ENCODE measurements around the gene GLIS1. TPM values are rescaled to one million over a fixed set of nuclear protein-coding genes. Genes with fewer than 3 reads are reported as not detected.

Gene GLIS1
- total RNA-seq, 1 donor from 2014 or later: not detected

DNA sequence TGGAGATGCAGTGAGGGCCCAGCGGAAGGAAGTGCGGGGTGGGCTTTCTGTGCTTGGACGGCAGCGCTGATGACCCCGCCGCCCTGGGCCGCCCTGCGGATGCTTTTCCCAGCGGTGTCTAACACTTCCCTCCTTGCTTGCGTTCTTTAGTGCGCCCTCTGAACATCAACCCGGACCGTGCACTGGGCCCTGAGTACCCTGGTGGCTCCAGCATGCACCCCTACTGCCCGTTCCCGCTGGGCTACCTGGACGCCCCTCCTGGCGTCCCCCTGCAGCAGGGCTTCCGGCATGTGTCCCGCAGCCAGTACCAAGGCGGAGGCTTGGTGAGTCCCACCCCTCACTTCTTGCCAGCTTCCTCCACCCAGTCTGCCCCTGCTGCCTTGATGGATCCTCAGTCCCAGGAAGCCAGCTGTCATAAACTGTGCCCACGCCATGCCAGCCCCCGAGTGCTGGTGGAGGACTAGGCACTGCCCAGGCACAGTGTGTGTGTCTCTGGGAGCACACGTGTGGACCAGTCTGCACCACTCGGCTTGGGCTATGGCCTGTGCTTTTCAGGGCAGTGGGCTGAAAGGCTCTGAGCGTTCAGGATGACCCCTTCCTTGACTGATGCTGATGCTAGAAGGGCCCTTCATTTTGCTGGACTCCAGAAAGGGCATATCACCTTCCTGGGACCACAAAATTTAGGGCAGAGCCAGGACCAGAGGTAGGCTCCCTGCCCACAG is 277.5 kb downstream of the GLIS1 start:
- H3K36me3 Mint-ChIP-seq (ENCODE audit: low read depth, unreplicated experiment): no peaks in the 10 kb centered on the region
- H3K4me3 Mint-ChIP-seq (ENCODE audit: unreplicated experiment): no peak overlapping the region
- no peak overlapping the region for H3K27ac Mint-ChIP-seq (ENCODE audit: unreplicated experiment)
- TF ChIP-seq, protein P1, sequence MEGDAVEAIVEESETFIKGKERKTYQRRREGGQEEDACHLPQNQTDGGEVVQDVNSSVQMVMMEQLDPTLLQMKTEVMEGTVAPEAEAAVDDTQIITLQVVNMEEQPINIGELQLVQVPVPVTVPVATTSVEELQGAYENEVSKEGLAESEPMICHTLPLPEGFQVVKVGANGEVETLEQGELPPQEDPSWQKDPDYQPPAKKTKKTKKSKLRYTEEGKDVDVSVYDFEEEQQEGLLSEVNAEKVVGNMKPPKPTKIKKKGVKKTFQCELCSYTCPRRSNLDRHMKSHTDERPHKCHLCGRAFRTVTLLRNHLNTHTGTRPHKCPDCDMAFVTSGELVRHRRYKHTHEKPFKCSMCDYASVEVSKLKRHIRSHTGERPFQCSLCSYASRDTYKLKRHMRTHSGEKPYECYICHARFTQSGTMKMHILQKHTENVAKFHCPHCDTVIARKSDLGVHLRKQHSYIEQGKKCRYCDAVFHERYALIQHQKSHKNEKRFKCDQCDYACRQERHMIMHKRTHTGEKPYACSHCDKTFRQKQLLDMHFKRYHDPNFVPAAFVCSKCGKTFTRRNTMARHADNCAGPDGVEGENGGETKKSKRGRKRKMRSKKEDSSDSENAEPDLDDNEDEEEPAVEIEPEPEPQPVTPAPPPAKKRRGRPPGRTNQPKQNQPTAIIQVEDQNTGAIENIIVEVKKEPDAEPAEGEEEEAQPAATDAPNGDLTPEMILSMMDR (IDR thresholded peaks at IDR 0.05; ENCODE audit: unreplicated experiment): no peak
- H3K27me3 Mint-ChIP-seq (ENCODE audit: unreplicated experiment): peaks cover 7% of the 10 kb centered on the region
- peaks cover 9% of the 10 kb centered on the region for H3K4me1 Mint-ChIP-seq (ENCODE audit: unreplicated experiment)
- H3K9me3 Mint-ChIP-seq (ENCODE audit: unreplicated experiment): no peaks in the 10 kb centered on the region
- no peak for DNase-seq (ENCODE audit: low spot score)

DNA sequence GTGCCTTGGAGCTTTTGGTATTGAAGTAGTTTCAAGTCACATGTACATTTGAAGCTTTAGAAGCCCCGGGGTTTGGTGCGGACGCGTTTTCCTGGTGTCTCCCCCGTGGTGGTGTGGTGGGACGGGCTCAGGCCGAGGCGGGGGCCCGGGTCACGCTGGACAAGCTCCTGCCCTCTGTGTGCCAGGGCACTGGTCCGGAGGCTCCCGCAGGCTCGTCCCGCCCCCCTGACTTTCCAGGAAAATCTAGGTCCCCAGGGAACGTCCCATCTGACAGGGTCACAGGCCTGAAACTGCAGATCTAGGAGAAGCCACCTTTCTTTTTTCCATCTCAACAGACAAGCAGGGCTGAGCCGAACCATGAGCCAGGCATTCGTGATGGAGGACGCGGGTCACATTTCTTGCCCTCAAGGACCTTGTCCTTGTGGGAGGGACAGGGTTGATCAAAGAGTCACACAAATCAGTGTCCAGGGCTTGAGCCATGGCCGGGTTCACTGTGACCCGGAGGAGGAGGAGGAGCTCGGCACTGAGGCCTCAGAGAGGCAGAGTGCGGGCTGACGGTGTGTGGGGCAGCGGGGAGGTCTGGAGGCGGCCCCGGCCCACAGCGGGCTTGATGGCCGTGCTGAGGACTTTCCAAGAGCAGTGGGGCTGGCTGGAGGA is 278.2 kb downstream of the GLIS1 start:
- TF ChIP-seq, protein P1 (IDR thresholded peaks at IDR 0.05; ENCODE audit: unreplicated experiment): no peak
- H3K9me3 Mint-ChIP-seq (ENCODE audit: unreplicated experiment): no peaks in the 10 kb centered on the region
- peaks cover 6% of the 10 kb centered on the region for H3K27me3 Mint-ChIP-seq (ENCODE audit: unreplicated experiment)
- no peak for DNase-seq (ENCODE audit: low spot score)
- H3K4me1 Mint-ChIP-seq (ENCODE audit: unreplicated experiment): peaks cover 9% of the 10 kb centered on the region
- no peaks in the 10 kb centered on the region for H3K36me3 Mint-ChIP-seq (ENCODE audit: low read depth, unreplicated experiment)
- no peak overlapping the region for H3K27ac Mint-ChIP-seq (ENCODE audit: unreplicated experiment)
- no peak overlapping the region for H3K4me3 Mint-ChIP-seq (ENCODE audit: unreplicated experiment)

DNA sequence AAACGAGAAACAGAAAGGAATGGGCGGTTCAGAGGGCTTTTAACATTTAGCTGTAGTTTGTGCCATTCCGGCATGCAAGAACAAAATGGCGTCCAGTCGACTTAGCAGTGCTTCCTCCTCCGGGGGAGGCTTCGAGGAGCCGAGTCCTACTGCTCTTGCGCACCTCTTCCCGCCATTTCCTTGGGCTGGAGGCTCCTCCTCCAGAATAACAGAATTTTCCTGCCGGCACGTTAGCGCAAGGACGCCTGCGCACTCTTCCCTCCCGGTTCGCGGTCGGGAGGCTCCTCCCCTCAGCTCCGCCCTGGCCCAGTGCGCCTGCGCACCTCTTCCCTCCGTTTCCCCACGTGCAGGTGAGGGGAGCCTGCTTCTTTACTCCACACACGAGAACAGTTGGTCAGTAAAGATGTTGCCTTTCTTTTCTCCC is 278.7 kb downstream of the GLIS1 start:
- TF ChIP-seq, protein P1 (IDR thresholded peaks at IDR 0.05; ENCODE audit: unreplicated experiment): no peak
- Mint-ChIP-seq H3K4me1 (ENCODE audit: unreplicated experiment) (peaks cover 12% of the 10 kb centered on the region), H3K9me3 (ENCODE audit: unreplicated experiment) (no peaks in the 10 kb centered on the region), H3K27me3 (ENCODE audit: unreplicated experiment) (peaks cover 6% of the 10 kb centered on the region), H3K4me3 (ENCODE audit: unreplicated experiment) (no peak overlapping the region), H3K27ac (ENCODE audit: unreplicated experiment) (no peak overlapping the region), H3K36me3 (ENCODE audit: low read depth, unreplicated experiment) (no peaks in the 10 kb centered on the region)
- no peak for DNase-seq (ENCODE audit: low spot score)

DNA sequence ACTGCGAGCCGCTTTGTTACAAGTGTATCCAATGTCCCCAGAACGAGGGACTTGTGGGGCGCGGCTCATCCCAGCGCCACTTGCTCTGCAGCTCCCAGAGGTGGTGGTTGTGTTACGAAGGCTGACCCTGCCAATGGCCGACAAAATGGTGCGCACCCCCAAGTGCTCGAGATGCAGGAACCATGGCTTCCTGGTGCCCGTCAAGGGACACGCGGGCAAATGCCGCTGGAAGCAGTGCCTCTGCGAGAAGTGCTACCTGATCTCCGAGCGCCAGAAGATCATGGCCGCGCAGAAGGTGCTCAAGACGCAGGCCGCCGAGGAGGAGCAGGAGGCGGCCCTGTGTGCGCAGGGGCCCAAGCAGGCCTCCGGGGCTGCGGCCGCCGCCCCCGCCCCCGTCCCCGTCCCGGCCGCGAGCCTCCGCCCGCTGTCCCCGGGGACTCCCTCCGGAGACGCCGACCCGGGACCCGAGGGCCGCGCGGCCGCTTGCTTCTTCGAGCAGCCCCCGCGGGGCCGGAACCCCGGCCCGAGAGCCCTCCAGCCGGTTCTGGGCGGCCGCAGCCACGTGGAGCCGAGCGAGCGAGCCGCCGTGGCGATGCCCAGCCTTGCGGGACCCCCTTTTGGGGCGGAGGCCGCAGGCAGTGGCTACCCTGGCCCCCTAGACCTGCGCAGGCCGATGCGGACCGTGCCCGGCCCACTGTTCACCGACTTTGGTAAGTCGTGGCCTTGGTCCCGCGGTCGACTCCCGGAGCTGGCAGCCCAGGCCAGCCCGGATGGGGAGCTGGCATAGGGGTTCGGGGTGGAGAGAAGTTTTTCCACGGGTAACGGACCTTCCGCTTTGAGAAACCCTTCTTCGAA is 279.4 kb downstream of the GLIS1 start, which contains the start of gene DMRTB1:
DMRTB1 (plus strand) TSS at position 79 of the 855 bp plus-strand sequence; CDS start at position 134, 55 bp downstream.
- Mint-ChIP-seq H3K4me1 (ENCODE audit: unreplicated experiment) (peaks cover 12% of the 10 kb centered on the region), H3K4me3 (ENCODE audit: unreplicated experiment) (no peak within 1 kb of the TSS), H3K27me3 (ENCODE audit: unreplicated experiment) (peaks cover 4% of the 10 kb centered on the region), H3K9me3 (ENCODE audit: unreplicated experiment) (no peaks in the 10 kb centered on the region), H3K36me3 (ENCODE audit: low read depth, unreplicated experiment) (no peaks in the 10 kb centered on the region), H3K27ac (ENCODE audit: unreplicated experiment) (no peak within 1 kb of the TSS)
- TF ChIP-seq, protein P1 (IDR thresholded peaks at IDR 0.05; ENCODE audit: unreplicated experiment): no peak
- no peak for DNase-seq (ENCODE audit: low spot score)
